Type B pancreatic cell (in vitro differentiated cells): ENCODE measurements around the gene OR2H2. TPM values are rescaled to one million over a fixed set of nuclear protein-coding genes. Genes with fewer than 3 reads are reported as not detected.

Experiments
- DNase-seq: peaks from one replicate; pipeline ENCODE4 v3.0.0; 2021; ENCODE audit warnings: mixed read lengths; ENCODE audit not compliant: unreplicated experiment; ENCODE audit errors: extremely low spot score
- H3K27ac Mint-ChIP-seq: 2 replicates; pipeline ENCODE4 v1.8.0; 2021; ENCODE audit warnings: mild to moderate bottlenecking, mixed read lengths
- H3K27me3 Mint-ChIP-seq: 2 replicates; pipeline ENCODE4 v1.8.0; 2021; ENCODE audit warnings: mixed read lengths
- H3K36me3 Mint-ChIP-seq: 2 replicates; pipeline ENCODE4 v1.8.0; 2021; ENCODE audit warnings: mixed read lengths
- H3K4me1 Mint-ChIP-seq: one replicate; pipeline ENCODE4 v1.8.0; 2021; ENCODE audit warnings: mixed read lengths; ENCODE audit not compliant: unreplicated experiment
- H3K4me3 Mint-ChIP-seq: 2 replicates; pipeline ENCODE4 v1.8.0; 2021; ENCODE audit warnings: mild to moderate bottlenecking, mixed read lengths
- H3K9me3 Mint-ChIP-seq: 2 replicates; pipeline ENCODE4 v1.8.0; 2021; ENCODE audit warnings: mixed read lengths
- CTCF ChIP-seq: fragments of 200-600 bp; sonication (generic); conservative IDR thresholded peaks from 2 replicates; pipeline ENCODE4 v1.5.0; 2021; ENCODE audit warnings: antibody characterized with exemption, mild to moderate bottlenecking
- total RNA-seq: library from RNA; stranded (reverse); gene quantifications from 2 replicates; pipeline ENCODE4 v1.2.1, GENCODE V29; 2021; ENCODE audit warnings: low replicate concordance

The OR2H2 gene
- total RNA-seq, 1 donor from 2014 or later: not detected

GRCh38 chr6:29593199-29593855 lies 8.4 kb downstream of the OR2H2 start:
- Mint-ChIP-seq H3K27ac (no peak overlapping the region), H3K36me3 (no peaks in the 10 kb centered on the region), H3K4me3 (no peak overlapping the region), H3K9me3 (no peaks in the 10 kb centered on the region), H3K4me1 (peaks cover 4% of the 10 kb centered on the region), H3K27me3 (peaks cover 23% of the 10 kb centered on the region)
- DNase-seq: no peak
- no peak for TF ChIP-seq CTCF

- H3K4me1 Mint-ChIP-seq: peaks cover 4% of the 10 kb centered on the region
- no peak for TF ChIP-seq CTCF
- H3K27ac Mint-ChIP-seq: no peak overlapping the region
- DNase-seq: no peak
- peaks cover 10% of the 10 kb centered on the region for H3K27me3 Mint-ChIP-seq
- H3K36me3 Mint-ChIP-seq: peaks cover 4% of the 10 kb centered on the region
- no peaks in the 10 kb centered on the region for H3K9me3 Mint-ChIP-seq
- no peak overlapping the region for H3K4me3 Mint-ChIP-seq
These were observed 11.5 kb downstream of the OR2H2 start for GRCh38 chr6:29596381-29596900.

- Mint-ChIP-seq H3K4me1 (peaks cover 4% of the 10 kb centered on the region), H3K27ac (no peak overlapping the region), H3K4me3 (no peak overlapping the region), H3K36me3 (peaks cover 11% of the 10 kb centered on the region), H3K27me3 (peaks cover 6% of the 10 kb centered on the region), H3K9me3 (no peaks in the 10 kb centered on the region)
- TF ChIP-seq CTCF: no peak
- DNase-seq: no peak
These were observed 12.3 kb downstream of the OR2H2 start for GRCh38 chr6:29597184-29597583.

GRCh38 chr6:29598172-29598747 lies 13.3 kb downstream of the OR2H2 start:
- peaks cover 12% of the 10 kb centered on the region for H3K4me1 Mint-ChIP-seq
- no peak for TF ChIP-seq CTCF
- peaks cover 21% of the 10 kb centered on the region for H3K36me3 Mint-ChIP-seq
- H3K27me3 Mint-ChIP-seq: peaks cover 6% of the 10 kb centered on the region
- H3K9me3 Mint-ChIP-seq: no peaks in the 10 kb centered on the region
- DNase-seq: no peak
- no peak overlapping the region for H3K4me3 Mint-ChIP-seq
- H3K27ac Mint-ChIP-seq: no peak overlapping the region

- Mint-ChIP-seq H3K27me3 (no peaks in the 10 kb centered on the region), H3K4me1 (peaks cover 8% of the 10 kb centered on the region), H3K9me3 (no peaks in the 10 kb centered on the region), H3K27ac (no peak overlapping the region), H3K36me3 (peaks cover 40% of the 10 kb centered on the region), H3K4me3 (no peak overlapping the region)
- DNase-seq: no peak
- TF ChIP-seq CTCF: peak; percentile 67
These were observed 17.8 kb downstream of the OR2H2 start for GRCh38 chr6:29602564-29603361.
